HUES6 (cell line): Measurements from ENCODE around the gene LIPH.
"Not testable (repeated sequence)": the region's sequence is repeated elsewhere in the genome, so short reads cannot be mapped to it uniquely, and the experiment has no call there.

Source experiments
- H3K27ac ChIP-seq: 2 replicates; pipeline ENCODE4 v1.7.0; 2013; ENCODE audit warnings: low read depth, mild to moderate bottlenecking, low read length, inconsistent platforms
- H3K27me3 ChIP-seq: 2 replicates; pipeline ENCODE4 v1.6.1; 2013; ENCODE audit warnings: low read length; ENCODE audit not compliant: control insufficient read depth, insufficient read depth
- H3K36me3 ChIP-seq: 2 replicates; pipeline ENCODE4 v1.6.1; 2013; ENCODE audit warnings: low read length; ENCODE audit not compliant: control insufficient read depth, insufficient read depth
- H3K4me1 ChIP-seq: 2 replicates; pipeline ENCODE4 v1.6.1; 2013; ENCODE audit warnings: low read length; ENCODE audit not compliant: control insufficient read depth, insufficient read depth
- H3K4me3 ChIP-seq: 2 replicates; pipeline ENCODE4 v1.5.1; 2013; ENCODE audit warnings: low read depth, low read length
- H3K9ac ChIP-seq: one replicate; pipeline ENCODE4 v1.6.1; 2013; ENCODE audit warnings: mild to moderate bottlenecking, low read length
- H3K9me3 ChIP-seq: 2 replicates; pipeline ENCODE4 v1.6.1; 2013; ENCODE audit warnings: low read depth, low read length; ENCODE audit not compliant: control insufficient read depth, insufficient read depth

LIPH gene

GRCh38 chr3:185552358-185552877 is at the start of gene LIPH:
Gene LIPH (minus strand): TSS chr3:185552588. CDS start chr3:185552471, 117 bp downstream.
- peak within 1 kb of the TSS; percentile 10; the same call in 1 of the 2 replicates for H3K4me3 ChIP-seq
- no peaks in the 10 kb centered on the region for H3K36me3 ChIP-seq
- H3K4me1 ChIP-seq, result peaks cover 6% of the 10 kb centered on the region; the same call in 1 of the 2 replicates
- no peaks in the 10 kb centered on the region for H3K9me3 ChIP-seq
- no peak within 1 kb of the TSS for H3K9ac ChIP-seq
- no peak within 1 kb of the TSS for H3K27ac ChIP-seq
- H3K27me3 ChIP-seq, result no peaks in the 10 kb centered on the region

GRCh38 chr3:185595526-185595925 is 43.1 kb upstream of the LIPH start:
- no peaks in the 10 kb centered on the region for H3K9me3 ChIP-seq
- H3K27me3 ChIP-seq, result no peaks in the 10 kb centered on the region
- H3K4me3 ChIP-seq, result no peak overlapping the region
- H3K9ac ChIP-seq, result no peak overlapping the region
- H3K36me3 ChIP-seq, result peaks cover 42% of the 10 kb centered on the region
- no peaks in the 10 kb centered on the region for H3K4me1 ChIP-seq
- no peak overlapping the region for H3K27ac ChIP-seq

- no peaks in the 10 kb centered on the region for H3K4me1 ChIP-seq
- H3K27ac ChIP-seq, result no peak overlapping the region
- peaks cover 32% of the 10 kb centered on the region for H3K36me3 ChIP-seq
- H3K9me3 ChIP-seq, result no peaks in the 10 kb centered on the region
- H3K27me3 ChIP-seq, result no peaks in the 10 kb centered on the region
- H3K9ac ChIP-seq, result no peak overlapping the region
- H3K4me3 ChIP-seq, result no peak overlapping the region
These were observed 41.7 kb upstream of the LIPH start for GRCh38 chr3:185594073-185594472.

- peaks cover 6% of the 10 kb centered on the region for H3K4me1 ChIP-seq
- no peaks in the 10 kb centered on the region for H3K36me3 ChIP-seq
- peak overlapping the region; percentile 90 for H3K4me3 ChIP-seq
- H3K9ac ChIP-seq, result peak overlapping the region; percentile 77
- H3K27ac ChIP-seq, result 0 out of 2 replicates have a peak overlapping the region, but pooled peaks have one; percentile 66
- H3K27me3 ChIP-seq, result no peaks in the 10 kb centered on the region
- no peaks in the 10 kb centered on the region for H3K9me3 ChIP-seq
These were observed 34.3 kb upstream of the LIPH start for GRCh38 chr3:185586686-185587039.

GRCh38 chr3:185585859-185586685 is 33.7 kb upstream of the LIPH start, which contains the start of gene SENP2:
Gene SENP2 (plus strand): TSS chr3:185586295. CDS start chr3:185586414, 119 bp downstream.
- H3K9me3 ChIP-seq, result no peaks in the 10 kb centered on the region
- H3K27me3 ChIP-seq, result no peaks in the 10 kb centered on the region
- H3K27ac ChIP-seq, result peak within 1 kb of the TSS; percentile 66; the same call in 1 of the 2 replicates
- no peaks in the 10 kb centered on the region for H3K36me3 ChIP-seq
- H3K9ac ChIP-seq, result peak within 1 kb of the TSS; percentile 77
- peak within 1 kb of the TSS; percentile 90 for H3K4me3 ChIP-seq
- H3K4me1 ChIP-seq, result peaks cover 8% of the 10 kb centered on the region

- H3K4me3 ChIP-seq, result peak overlapping the region; percentile 90
- no peaks in the 10 kb centered on the region for H3K9me3 ChIP-seq
- H3K36me3 ChIP-seq, result no peaks in the 10 kb centered on the region
- H3K27ac ChIP-seq, result peak overlapping the region; percentile 35; the same call in 1 of the 2 replicates
- H3K27me3 ChIP-seq, result no peaks in the 10 kb centered on the region
- H3K4me1 ChIP-seq, result peaks cover 8% of the 10 kb centered on the region
- H3K9ac ChIP-seq, result peak overlapping the region; percentile 64
These were observed 33.1 kb upstream of the LIPH start for GRCh38 chr3:185585518-185585858.

- H3K4me3 ChIP-seq, result peak overlapping the region; percentile 90; the same call in 1 of the 2 replicates
- no peaks in the 10 kb centered on the region for H3K27me3 ChIP-seq
- H3K9ac ChIP-seq, result no peak overlapping the region
- peaks cover 8% of the 10 kb centered on the region for H3K4me1 ChIP-seq
- H3K27ac ChIP-seq, result no peak overlapping the region
- H3K9me3 ChIP-seq, result no peaks in the 10 kb centered on the region
- no peaks in the 10 kb centered on the region for H3K36me3 ChIP-seq
These were observed 32.3 kb upstream of the LIPH start for GRCh38 chr3:185584686-185585085.

GRCh38 chr3:185583925-185584324 is 31.5 kb upstream of the LIPH start:
- Histone ChIP-seq H3K27me3 (no peaks in the 10 kb centered on the region), H3K27ac (peak overlapping the region; percentile 56; the same call in 1 of the 2 replicates), H3K36me3 (no peaks in the 10 kb centered on the region), H3K4me1 (peaks cover 8% of the 10 kb centered on the region), H3K4me3 (peak overlapping the region; percentile 73), H3K9ac (peak overlapping the region; percentile 84), H3K9me3 (no peaks in the 10 kb centered on the region)

GRCh38 chr3:185582871-185583270 is 30.5 kb upstream of the LIPH start:
- H3K4me1 ChIP-seq, result peaks cover 8% of the 10 kb centered on the region
- H3K27ac ChIP-seq, result peak overlapping the region; percentile 88
- peak overlapping the region; percentile 73 for H3K4me3 ChIP-seq
- no peaks in the 10 kb centered on the region for H3K27me3 ChIP-seq
- peak overlapping the region; percentile 84 for H3K9ac ChIP-seq
- H3K9me3 ChIP-seq, result no peaks in the 10 kb centered on the region
- H3K36me3 ChIP-seq, result no peaks in the 10 kb centered on the region

GRCh38 chr3:185582236-185582635 is 29.8 kb upstream of the LIPH start:
- peaks cover 8% of the 10 kb centered on the region for H3K4me1 ChIP-seq
- no peaks in the 10 kb centered on the region for H3K9me3 ChIP-seq
- H3K4me3 ChIP-seq, result peak overlapping the region; percentile 73
- no peaks in the 10 kb centered on the region for H3K27me3 ChIP-seq
- H3K27ac ChIP-seq, result peak overlapping the region; percentile 88
- no peaks in the 10 kb centered on the region for H3K36me3 ChIP-seq
- peak overlapping the region; percentile 84 for H3K9ac ChIP-seq

- not testable (repeated sequence) for H3K27me3 ChIP-seq, H3K9ac ChIP-seq, H3K4me3 ChIP-seq, H3K4me1 ChIP-seq, H3K36me3 ChIP-seq, H3K27ac ChIP-seq
- H3K9me3 ChIP-seq, result peaks cover 13% of the 10 kb centered on the region
These were observed 22.9 kb upstream of the LIPH start for GRCh38 chr3:185575108-185575869.
